ENCODE results near the gene ZFPM1.

ZFPM1 gene

GRCh38 chr16:88541831-88542616, 88.9 kb downstream of the ZFPM1 start:
- peaks cover 37% of the 10 kb centered on the region for H3K27me3 Mint-ChIP-seq
- peaks cover 3% of the 10 kb centered on the region for H3K36me3 Mint-ChIP-seq (ENCODE audit: low read depth)
- no peak for DNase-seq
- no peaks in the 10 kb centered on the region for H3K4me1 Mint-ChIP-seq (ENCODE audit: low read depth)
- H3K4me3 Mint-ChIP-seq: no peak overlapping the region
- H3K27ac Mint-ChIP-seq: no peak overlapping the region
- H3K9me3 Mint-ChIP-seq: peaks cover 9% of the 10 kb centered on the region

DNA sequence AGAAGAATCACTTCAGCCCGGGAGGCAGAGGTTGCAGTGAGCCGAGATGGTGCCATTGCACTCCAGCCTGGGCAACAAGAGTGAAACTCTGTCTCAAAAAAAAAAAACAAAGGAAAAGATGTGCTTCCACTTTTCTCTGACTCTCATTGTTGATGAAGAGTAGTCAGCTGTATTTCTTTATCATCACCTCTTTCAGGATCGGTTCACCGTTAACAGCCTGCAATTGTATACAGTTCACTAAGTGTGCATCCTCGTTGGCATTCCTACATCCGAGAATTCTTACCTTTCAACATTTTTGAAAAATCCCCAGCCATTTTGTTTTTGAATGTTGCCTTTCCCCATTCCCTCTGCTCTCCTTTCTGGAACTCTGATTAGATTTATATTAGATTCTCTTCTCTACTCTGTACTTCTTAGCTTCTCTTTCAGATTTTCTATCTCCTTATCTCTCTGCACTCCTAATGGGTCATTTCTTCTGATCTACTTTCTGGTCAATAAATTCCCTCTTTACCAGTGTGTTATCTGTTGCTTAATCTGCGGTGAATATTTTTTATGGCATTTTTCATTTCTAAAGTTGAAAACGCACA, 90.2 kb downstream of the ZFPM1 start:
- peaks cover 37% of the 10 kb centered on the region for H3K27me3 Mint-ChIP-seq

GRCh38 chr16:88545781-88546180, 92.7 kb downstream of the ZFPM1 start:
- Mint-ChIP-seq H3K4me3 (no peak overlapping the region), H3K4me1 (ENCODE audit: low read depth) (peaks cover 15% of the 10 kb centered on the region), H3K27ac (no peak overlapping the region), H3K9me3 (peaks cover 9% of the 10 kb centered on the region), H3K27me3 (peaks cover 18% of the 10 kb centered on the region), H3K36me3 (ENCODE audit: low read depth) (peaks cover 3% of the 10 kb centered on the region)
- no peak for DNase-seq

More for the DNA sequence above, 90.2 kb downstream of the ZFPM1 start:
- Mint-ChIP-seq H3K36me3 (ENCODE audit: low read depth) (peaks cover 3% of the 10 kb centered on the region), H3K4me3 (no peak overlapping the region), H3K4me1 (ENCODE audit: low read depth) (no peaks in the 10 kb centered on the region), H3K9me3 (peaks cover 9% of the 10 kb centered on the region), H3K27ac (no peak overlapping the region)
- no peak for DNase-seq

DNA sequence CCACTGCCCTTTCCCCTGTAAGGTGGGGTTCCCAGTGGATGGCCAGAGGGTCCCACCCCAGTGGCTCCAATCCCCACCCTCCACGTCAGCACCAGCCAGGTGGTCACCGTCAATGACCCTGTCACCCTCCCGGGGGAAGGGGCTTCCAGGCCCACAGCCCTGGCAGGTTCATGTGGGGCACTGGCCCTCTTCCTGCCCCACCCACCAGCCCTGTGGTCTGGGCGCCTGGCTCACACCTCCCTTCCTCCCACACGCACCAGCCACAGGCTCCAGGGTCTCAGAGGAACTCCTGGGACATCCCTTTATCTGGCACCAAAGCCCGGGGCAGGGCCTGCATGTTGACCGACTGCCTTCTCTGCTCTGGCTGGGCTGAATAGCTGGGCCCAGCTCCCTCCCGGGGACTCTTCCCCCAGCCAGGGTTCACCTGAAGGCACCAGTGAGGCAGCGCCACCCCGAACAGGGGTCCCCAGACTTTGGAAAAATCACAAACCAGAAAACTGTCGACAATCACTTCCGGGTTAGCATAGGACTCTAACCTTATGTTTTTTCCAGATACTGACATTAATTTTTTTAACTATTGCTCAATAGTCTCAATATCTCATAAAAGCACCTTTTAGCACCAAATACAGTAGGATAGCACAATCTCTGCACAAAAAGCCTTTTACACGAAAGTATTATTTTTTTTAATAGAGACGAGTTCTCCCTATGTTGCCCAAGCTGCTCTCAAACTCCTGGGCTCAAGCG, 95.2 kb downstream of the ZFPM1 start:
- Mint-ChIP-seq H3K27ac (no peak overlapping the region), H3K27me3 (peaks cover 15% of the 10 kb centered on the region)

DNA sequence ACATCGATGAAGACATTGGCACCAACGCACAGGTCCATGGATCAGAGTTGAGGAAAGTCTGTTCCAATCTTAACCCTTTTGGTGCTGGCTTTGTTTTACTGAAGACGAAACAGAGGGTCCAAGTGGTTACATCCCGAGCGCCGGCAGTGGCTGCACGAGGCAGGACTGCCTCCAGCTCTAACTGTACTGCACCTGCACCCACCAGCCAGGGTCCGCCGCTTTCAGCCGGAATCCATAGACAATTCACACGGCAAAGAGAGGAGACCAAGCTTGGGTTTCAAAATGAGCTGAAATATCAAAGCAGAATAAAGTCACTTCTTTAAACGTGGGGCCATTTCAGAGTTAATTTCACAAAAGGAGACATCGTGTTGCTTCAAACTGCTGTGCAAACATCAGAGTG, 95.9 kb downstream of the ZFPM1 start:
- no peak for DNase-seq
- H3K27me3 Mint-ChIP-seq: peaks cover 15% of the 10 kb centered on the region
- peaks cover 19% of the 10 kb centered on the region for H3K4me1 Mint-ChIP-seq (ENCODE audit: low read depth)
- H3K9me3 Mint-ChIP-seq: no peaks in the 10 kb centered on the region
- H3K4me3 Mint-ChIP-seq: no peak overlapping the region
- no peak overlapping the region for H3K27ac Mint-ChIP-seq
- no peaks in the 10 kb centered on the region for H3K36me3 Mint-ChIP-seq (ENCODE audit: low read depth)

More for the DNA sequence above, 95.2 kb downstream of the ZFPM1 start:
- Mint-ChIP-seq H3K36me3 (ENCODE audit: low read depth) (peaks cover under 1% of the 10 kb centered on the region), H3K4me3 (no peak overlapping the region), H3K4me1 (ENCODE audit: low read depth) (peaks cover 19% of the 10 kb centered on the region), H3K9me3 (peaks cover 5% of the 10 kb centered on the region)
- no peak for DNase-seq

DNA sequence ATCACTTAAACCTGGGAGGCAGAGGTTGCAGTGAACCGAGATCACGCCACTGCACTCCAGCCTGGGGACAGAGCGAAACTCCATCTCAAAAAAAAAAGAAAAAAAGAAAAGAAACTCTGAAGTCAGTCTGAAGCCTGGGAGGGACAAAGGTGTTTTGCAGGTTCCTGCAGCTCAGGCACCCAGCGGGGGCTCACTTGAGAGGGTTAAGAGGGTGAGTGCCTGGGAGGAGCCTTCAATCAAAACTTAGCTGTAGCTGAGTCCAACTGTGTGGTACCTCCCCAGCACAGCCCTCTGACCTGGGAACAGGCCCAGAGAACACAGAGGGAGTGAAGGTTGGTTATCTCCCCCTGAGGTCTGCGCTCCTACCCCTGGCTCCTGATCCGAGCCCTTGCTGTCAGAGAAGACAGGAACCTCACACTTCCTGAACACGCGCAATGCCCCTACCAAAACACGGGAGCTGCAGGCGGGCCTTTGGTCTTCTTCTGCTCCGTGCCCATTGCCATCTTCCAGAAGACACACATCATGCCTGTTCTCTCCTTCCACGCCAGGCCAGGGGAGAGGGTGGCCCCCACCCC, 96.7 kb downstream of the ZFPM1 start:
- no peak for DNase-seq
- H3K27ac Mint-ChIP-seq: peak overlapping the region; percentile 52
- H3K27me3 Mint-ChIP-seq: peaks cover 15% of the 10 kb centered on the region
- no peaks in the 10 kb centered on the region for H3K9me3 Mint-ChIP-seq
- H3K4me1 Mint-ChIP-seq (ENCODE audit: low read depth): peaks cover 19% of the 10 kb centered on the region
- peak overlapping the region; percentile 46 for H3K4me3 Mint-ChIP-seq
- no peaks in the 10 kb centered on the region for H3K36me3 Mint-ChIP-seq (ENCODE audit: low read depth)

DNA sequence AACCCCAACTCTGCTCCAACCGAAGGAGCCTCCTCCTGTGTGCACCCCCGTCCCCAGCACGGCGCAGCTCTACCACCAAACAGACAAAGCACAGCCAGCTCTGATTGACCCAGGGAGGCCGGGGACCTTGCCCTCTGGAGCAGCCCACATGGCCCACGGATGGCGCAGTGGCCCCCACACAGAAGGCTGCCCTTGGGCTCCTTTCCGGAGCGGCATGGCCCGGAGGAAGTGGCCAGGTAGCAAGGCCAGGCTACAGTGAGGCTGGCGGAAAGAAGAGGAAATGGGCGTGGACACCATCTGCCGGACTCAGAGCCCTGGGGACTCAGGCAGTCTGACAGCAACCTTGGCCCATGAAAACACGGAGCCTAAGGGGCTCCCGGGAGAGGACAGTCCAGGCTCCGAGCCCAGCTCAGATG, 97.2 kb downstream of the ZFPM1 start:
- H3K27ac Mint-ChIP-seq: peak overlapping the region; percentile 52

GRCh38 chr16:88552166-88552565, 99.1 kb downstream of the ZFPM1 start:
- peaks cover 19% of the 10 kb centered on the region for H3K4me1 Mint-ChIP-seq (ENCODE audit: low read depth)
- no peak for DNase-seq
- H3K4me3 Mint-ChIP-seq: no peak overlapping the region
- no peaks in the 10 kb centered on the region for H3K36me3 Mint-ChIP-seq (ENCODE audit: low read depth)
- H3K9me3 Mint-ChIP-seq: peaks cover 6% of the 10 kb centered on the region
- H3K27me3 Mint-ChIP-seq: peaks cover 1% of the 10 kb centered on the region
- H3K27ac Mint-ChIP-seq: peak overlapping the region; percentile 23

More for the DNA sequence above, 97.2 kb downstream of the ZFPM1 start:
- Mint-ChIP-seq H3K27me3 (peaks cover 12% of the 10 kb centered on the region), H3K4me1 (ENCODE audit: low read depth) (peaks cover 19% of the 10 kb centered on the region), H3K9me3 (no peaks in the 10 kb centered on the region), H3K4me3 (peak overlapping the region; percentile 46), H3K36me3 (ENCODE audit: low read depth) (no peaks in the 10 kb centered on the region)
- DNase-seq: no peak

DNA sequence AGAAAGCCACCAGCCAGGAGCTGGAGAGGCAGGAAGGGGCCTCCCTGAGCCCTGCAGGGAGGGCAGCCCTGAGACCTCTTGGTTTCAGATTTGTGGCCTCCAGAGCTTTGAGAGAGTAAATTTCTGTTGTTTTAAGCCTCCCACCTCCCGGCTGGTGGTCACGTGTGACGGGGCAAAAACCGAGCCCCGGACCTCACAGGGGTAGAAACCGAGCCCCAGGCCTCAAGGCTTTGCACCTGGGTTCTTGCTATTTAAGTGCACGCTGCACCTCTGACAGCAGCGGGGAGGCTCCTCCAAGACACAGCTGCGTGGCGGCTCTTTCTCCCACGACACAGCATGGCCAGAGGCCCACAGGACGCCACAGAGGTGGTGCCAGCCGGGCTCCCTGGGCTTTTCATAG, 99.7 kb downstream of the ZFPM1 start:
- H3K27me3 Mint-ChIP-seq: peaks cover 4% of the 10 kb centered on the region
- H3K4me1 Mint-ChIP-seq (ENCODE audit: low read depth): peaks cover 19% of the 10 kb centered on the region
- peaks cover 6% of the 10 kb centered on the region for H3K9me3 Mint-ChIP-seq
- no peak for DNase-seq
- H3K36me3 Mint-ChIP-seq (ENCODE audit: low read depth): no peaks in the 10 kb centered on the region
- no peak overlapping the region for H3K27ac Mint-ChIP-seq
- no peak overlapping the region for H3K4me3 Mint-ChIP-seq

- H3K9me3 Mint-ChIP-seq: peaks cover 6% of the 10 kb centered on the region
- no peak overlapping the region for H3K27ac Mint-ChIP-seq
- H3K4me1 Mint-ChIP-seq (ENCODE audit: low read depth): peaks cover 19% of the 10 kb centered on the region
- no peak overlapping the region for H3K4me3 Mint-ChIP-seq
- H3K36me3 Mint-ChIP-seq (ENCODE audit: low read depth): no peaks in the 10 kb centered on the region
- H3K27me3 Mint-ChIP-seq: peaks cover 4% of the 10 kb centered on the region
- DNase-seq: no peak
These were observed 100.7 kb downstream of the ZFPM1 start for GRCh38 chr16:88553739-88554138.

DNA sequence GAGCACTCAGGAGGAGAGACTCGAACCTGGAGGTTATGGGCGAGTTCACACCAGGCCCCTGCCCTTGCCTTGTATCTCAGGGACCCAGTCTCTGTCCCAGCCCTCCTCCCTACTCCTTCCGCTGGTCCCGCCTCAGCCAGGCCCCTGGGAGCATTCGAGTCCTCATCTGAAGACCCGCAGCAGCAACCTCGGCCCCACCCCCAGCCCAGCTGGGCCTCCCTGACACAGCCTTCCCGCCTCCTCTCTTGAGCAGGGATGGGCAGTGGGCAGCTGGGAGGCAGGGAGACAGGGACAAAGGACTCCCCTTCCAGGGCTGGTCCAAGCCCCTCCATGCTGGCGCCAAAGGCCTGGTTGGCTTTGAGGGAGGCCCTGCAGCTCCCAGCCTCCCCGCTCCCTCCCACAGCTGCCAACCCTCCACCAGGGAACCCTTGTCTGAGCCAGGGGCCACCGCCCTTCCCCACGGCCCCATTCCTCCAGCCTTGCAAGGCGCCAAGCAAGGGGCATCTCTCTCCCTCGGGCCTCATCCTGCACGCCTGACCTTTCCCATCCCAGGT, 101.7 kb downstream of the ZFPM1 start:
- DNase-seq: no peak
- Mint-ChIP-seq H3K4me3 (no peak overlapping the region), H3K4me1 (ENCODE audit: low read depth) (peaks cover 12% of the 10 kb centered on the region), H3K27me3 (peaks cover 11% of the 10 kb centered on the region), H3K9me3 (peaks cover 6% of the 10 kb centered on the region), H3K27ac (no peak overlapping the region), H3K36me3 (ENCODE audit: low read depth) (no peaks in the 10 kb centered on the region)

GRCh38 chr16:88556294-88556988, 103.4 kb downstream of the ZFPM1 start:
- Mint-ChIP-seq H3K36me3 (ENCODE audit: low read depth) (no peaks in the 10 kb centered on the region), H3K9me3 (peaks cover 6% of the 10 kb centered on the region), H3K27me3 (peaks cover 17% of the 10 kb centered on the region), H3K27ac (no peak overlapping the region), H3K4me1 (ENCODE audit: low read depth) (peaks cover 3% of the 10 kb centered on the region), H3K4me3 (no peak overlapping the region)
- no peak for DNase-seq

DNA sequence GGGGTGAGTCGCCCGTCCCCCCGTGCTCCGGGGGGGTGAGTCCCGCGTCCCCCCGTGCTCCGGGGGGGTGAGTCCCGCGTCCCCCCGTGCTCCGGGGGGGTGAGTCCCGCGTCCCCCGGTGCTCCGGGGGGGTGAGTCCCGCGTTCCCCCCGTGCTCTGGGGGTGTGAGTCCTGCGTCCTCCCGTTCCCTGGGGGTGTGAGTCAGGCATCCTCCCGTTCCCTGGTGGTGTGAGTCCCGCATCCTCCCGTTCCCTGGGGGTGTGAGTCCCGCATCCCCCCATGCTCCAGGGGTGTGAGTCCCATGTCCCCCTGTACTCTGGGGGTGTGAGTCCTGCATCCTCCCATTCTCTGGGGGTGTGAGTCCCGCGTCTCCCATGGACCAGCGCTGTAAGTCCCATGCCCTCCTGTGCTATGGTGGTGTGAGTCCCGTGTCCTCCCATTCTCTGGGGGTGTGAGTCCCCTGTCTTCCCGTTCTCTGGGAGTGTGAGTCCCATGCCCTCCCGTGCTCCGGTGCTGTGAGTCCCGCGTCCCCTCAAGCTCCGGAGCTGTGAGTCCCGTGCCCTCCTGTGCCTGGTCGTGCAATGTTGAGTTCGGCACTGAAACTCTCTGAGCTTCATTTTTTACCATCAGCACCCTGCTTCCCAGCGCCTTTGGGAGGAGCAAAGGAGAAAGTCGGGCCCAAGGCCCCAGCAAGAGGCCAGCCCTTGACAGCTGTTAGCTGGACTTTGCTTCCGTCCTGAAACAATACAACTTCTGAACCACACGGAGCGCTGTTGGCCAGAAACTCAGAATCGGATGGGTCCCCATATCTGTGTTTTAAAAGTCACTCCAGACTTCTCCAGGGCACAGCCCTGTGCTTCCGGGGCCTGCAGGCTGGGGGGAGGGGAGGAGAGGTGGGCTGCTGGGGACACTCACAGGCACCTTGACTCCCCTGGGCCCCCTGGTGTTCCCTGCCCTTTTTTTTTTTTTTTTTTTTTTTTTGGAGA, 105.7 kb downstream of the ZFPM1 start:
- Mint-ChIP-seq H3K27ac (no peak overlapping the region), H3K27me3 (peaks cover 17% of the 10 kb centered on the region), H3K36me3 (ENCODE audit: low read depth) (no peaks in the 10 kb centered on the region), H3K4me3 (no peak overlapping the region), H3K4me1 (ENCODE audit: low read depth) (peaks cover 5% of the 10 kb centered on the region), H3K9me3 (peaks cover 6% of the 10 kb centered on the region)
- no peak for DNase-seq
